GM18858 (cell line): Measurements from ENCODE around the gene TRAPPC12.
"Not testable (repeated sequence)": the region's sequence is repeated elsewhere in the genome, so short reads cannot be mapped to it uniquely, and the experiment has no call there.

ENCODE experiments used
- ATAC-seq: cut with Tn5 transposase; IDR thresholded peaks from one replicate; pipeline ENCODE4 v1.9.1; 2021; ENCODE audit not compliant: unreplicated experiment

Gene TRAPPC12

DNA sequence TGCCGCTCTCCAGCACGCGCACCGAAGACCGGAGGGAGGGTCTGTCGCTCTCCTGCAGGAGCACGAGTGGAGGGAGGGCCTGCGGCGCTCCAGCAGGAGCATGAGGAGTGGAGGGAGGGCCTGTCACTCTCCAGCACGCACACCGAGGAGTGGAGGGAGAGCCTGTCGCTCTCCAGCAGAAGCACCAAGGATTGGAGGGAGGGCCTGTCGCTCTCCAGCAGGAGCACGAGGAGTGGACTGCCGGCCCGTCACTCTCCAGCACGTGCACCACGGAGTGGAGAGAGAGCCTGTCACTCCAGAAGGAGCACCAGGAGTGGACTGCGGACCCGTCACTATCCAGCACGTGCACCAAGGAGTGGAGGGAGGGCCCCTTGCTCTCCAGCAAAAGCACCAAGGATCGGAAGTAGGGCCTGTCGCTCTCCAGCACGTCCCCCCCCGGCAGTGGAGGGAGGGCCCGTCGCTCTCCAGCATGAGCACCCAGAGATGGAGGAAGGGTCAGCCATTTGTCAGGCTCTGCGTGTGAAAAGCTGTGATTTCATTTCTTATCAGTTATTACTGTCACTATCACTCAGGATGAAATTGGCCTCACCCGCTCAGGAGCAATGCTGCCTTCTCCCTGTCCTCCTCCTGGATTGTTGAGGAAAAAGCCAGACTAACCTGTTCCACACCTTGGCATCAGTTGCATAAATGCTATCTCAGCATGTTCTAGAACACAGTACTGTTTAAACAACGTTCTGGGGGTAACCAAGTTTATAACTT lies 103.9 kb downstream of the TRAPPC12 start:
- ATAC-seq = no peak

DNA sequence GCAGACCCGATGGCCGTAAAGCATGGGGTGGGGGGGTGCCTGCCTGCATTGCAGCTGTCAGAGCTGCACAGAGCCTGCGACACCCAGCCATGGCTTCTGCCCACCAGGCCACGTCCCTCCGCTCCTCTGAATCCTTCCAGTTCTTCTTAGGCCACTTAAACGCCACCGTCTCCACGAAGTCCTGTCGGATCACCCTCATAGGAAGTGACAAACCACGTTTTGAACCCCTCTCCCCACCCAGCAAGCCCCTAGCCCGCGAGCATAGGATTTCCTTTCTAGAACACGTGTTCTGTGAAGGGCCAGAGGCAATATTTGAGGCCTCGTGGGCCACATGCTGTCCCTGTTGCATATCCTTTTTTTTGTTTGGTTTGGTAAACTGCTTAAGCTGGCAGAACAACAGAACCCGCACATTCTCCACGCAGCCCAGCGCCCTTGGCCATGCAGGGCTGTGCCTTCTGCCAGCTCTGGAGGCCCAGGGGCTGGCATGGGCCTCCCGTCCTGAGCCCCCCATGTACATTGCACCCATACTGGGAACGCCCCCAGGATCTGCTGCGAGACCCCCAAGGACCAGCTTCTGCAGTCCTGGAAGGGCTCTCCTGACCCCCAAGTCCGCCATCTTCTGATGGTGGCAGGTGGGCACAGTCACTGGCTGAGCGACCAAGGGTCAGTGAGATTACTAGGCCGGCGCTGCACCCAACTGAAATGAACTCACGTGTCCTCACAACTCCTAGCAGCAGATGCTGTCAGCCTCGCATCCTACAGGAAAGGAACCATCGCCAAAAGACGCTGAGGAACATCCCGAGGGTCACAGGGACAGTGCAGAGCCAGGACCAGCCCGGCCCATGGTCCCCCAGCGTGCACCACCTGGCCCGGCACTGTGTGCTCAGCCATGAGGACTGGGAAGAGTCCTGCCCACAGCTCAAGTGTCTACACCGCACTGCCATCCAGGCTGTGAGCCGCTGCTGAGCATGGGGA lies 104.8 kb downstream of the TRAPPC12 start:
- ATAC-seq = no peak

DNA sequence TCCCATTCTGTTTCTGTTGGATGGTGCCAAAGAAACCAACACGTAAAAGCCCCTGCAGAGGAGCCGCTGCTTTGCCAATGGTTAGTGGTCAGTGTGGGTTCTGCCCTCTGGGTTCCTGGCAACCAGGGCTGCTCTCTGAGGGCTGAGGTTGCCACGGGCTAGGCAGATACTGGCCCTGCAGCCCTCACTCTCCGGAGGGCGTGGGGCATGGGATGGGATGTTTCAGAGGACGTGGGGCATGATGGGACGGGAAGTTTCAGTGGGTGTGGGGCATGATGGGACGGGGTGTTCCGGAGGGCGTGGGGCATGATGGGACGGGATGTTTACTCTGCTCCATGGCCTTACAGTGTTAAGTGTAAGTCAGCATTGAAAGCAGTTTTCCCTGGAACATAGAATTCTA lies 105.7 kb downstream of the TRAPPC12 start:
- no peak for ATAC-seq

DNA sequence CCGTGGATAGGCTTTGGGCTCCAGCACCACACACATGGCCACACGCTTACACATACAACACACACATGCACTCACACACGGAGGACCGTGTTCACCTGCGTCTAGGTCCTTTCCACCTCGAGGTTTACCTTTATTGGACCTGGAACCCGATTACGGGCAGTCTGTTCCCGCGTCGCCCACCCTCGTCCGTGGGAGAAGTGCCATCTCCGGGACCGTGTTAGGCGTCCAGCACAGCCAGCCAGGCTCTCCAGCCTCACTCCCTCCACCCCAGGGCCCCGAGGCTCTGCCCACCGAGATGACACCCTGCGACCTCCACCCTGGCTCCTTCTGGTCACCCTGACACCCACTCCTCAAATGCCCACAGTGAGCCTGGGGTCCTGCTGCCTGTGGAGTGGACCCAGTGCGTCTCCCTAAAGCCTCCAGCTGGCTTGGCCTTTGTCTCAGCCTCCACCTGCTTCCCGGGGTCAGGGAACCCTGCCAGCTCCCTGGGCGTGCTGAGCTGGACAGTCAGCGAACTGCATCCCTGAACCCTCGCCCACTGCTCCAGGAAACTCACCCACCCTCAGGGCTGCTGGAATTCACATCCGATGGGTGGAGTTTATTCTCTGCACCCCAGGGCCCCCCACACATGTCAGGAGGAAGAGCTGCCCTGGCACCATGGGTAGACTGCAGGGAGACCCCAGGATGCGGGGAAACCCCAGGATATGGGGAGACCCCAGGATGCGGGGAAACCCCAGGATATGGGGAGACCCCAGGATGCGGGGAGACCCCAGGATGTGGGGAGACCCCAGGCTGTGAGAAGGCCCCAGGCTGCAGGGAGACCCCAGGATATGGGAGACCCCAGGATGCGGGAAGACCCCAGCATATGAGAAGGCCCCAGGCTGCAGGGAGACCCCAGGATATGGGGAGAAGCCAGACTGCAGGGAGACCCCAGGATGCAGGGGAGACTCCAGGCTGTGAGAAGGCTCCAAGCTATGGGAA lies 106.8 kb downstream of the TRAPPC12 start:
- ATAC-seq = no peak

DNA sequence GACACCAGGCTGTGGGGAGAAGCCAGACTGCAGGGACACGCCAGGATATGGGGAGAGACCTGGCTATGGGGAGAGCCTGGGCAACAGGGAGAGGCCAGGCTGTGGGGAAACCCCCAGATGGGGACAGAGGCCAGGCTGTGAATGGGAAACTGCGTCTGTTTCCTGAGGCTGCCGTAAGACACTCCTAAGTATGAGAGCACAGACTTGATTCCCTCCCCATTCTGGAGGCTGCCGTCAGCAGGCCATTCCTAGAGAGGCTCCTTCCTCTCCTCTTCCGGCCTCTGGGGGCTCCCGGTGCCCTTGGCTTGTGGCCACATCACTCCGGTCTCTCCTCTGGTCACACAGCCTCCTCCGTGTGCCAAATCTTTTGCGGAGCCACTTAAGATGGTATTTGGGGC lies 107.5 kb downstream of the TRAPPC12 start:
- ATAC-seq = no peak

DNA sequence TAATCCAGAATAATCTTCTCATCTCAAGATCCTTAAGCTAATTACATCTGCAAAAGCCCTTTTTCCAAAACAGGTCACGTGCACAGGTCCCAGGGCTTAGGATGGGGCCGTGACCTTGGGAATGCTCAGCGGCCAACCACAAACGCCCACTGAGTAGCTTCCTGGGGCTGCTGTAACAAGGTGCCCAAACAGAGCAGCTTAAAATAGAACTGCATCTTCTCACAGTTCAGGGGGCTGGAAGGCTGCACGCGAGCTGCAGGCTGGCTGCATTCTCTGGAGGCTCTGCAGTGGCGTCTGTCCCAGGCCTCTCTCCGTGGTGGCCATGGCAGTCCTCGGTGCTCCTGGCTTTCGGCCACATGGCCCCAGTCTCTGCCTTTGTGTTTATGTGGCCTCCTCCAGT lies 107.9 kb downstream of the TRAPPC12 start:
- ATAC-seq = no peak

DNA sequence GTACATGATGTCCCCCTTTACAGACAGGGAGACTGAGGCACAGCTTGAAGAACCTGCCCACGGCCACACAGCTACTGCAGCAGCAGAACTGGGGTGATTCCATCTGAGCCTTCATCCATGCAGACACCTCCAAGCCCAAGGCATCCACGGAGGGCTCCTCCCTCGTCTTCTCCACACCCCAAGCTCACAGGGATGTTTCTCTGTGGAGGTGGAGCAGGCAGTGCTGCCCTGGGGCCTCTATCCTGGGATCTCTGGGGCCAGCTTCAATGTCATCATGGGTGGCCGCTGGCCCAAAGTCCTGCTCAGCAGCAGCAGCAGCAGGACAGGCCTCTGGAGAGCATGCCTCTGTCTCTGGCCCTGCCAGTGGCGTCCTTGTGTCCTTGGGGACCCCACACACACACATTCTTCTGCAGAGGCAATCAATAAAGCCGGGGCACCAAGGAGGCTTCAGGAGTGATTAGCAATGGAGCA lies 108.6 kb downstream of the TRAPPC12 start:
- no peak for ATAC-seq

DNA sequence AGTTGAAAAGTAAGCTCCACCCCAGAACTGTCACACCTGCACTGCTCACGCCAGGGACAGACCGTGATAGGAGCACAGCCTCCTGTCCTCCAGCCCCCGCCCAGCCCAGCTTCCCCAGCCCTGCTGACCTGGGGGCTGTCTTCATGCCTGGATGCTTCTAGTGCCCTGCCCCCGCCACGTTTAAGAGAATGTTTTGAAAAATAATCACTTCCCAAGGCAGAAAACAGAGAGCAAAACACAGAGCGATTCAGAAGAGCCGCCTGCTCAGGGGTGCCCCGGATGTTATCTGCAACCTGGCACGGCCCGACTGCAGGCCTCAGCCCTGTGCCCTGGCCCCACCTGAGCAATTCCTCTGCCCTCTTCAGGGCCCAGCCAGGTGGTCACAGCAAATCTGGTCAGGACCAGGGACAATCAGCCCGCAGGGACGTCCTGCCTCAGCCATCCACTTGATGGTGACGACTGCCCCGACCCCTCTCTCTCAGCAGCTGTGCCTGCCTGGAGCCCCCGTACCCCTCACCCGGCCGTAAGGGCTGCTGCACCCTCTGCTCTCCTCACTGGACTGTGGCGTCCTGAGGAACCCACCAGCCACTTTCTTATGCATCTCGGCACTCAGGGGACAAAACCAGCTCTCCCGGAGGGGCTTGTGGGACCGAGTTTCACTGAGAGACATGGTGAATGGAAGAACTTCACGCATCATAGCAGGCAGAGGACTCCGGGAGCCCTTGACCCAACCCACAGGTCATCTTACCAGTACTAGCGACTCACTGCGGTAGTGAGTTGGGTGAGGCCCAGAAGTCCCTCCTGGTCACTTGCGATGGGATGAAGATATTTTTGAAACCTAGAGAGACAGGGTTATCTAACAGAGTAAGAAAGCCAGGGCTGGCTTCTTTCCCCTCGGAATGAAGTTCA lies 109.6 kb downstream of the TRAPPC12 start:
- ATAC-seq = no peak

DNA sequence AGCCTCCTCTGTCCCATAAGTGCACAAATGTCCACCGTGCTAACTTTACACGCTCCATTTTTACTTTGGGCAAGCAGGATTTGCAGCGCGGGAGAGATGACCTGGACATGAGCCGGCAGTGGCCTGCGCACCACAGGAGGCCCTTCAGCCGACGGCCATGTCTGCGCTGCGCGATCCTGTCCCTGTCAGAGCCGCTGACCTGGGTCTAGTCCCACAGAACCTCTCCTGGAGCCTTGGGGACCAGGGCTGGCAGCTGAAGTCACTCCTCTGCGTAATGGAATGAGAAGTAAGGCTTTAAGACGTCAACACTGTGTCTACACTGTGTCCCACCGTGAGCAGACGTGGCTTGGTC lies 110.2 kb downstream of the TRAPPC12 start:
- no peak for ATAC-seq

DNA sequence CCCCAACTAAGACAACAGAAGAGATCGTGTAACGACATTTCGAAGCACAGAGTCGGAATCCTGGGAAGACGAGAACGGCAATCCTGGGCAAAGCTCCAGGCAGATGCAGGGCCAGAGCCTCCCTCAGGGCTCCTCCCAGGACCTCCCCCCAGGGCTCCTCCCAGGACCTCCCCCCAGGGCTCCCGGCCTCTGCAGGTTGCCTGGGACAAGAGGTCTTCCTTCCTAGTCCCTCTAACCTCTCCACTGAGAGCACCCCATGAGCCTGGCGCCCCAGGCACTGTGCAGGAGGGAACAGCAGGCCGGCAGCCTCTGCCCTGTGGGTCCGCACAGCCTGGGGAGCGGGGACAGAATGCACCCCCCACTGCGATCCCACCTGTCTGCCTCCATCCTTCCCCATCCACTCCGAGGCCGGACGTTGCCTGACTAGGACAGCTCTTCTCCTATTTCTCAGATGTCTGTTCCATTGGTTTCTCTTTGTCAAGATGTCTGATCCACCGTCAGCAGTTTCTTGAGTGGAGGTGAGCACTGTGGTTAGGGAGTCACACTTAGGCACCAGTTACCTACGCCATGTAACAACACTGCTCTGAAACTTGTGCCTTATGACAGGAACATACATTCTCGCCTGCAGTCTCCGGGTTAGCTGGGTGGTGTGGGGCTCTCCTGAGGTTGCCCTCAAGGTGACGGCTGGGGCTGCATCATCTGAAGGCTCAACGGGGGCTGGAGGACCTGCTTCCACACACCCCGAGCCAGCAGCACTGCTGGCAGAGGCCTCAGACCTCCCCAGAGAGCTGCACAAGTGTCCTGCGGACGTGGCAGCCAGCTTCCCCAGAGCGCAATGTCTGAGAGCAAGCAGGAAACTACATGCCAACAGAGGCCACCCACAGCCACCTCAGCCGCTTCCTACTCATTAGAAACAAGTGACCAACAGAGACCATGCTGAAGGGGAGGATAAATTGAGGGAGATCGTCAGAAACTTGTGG lies 111.0 kb downstream of the TRAPPC12 start:
- no peak for ATAC-seq

DNA sequence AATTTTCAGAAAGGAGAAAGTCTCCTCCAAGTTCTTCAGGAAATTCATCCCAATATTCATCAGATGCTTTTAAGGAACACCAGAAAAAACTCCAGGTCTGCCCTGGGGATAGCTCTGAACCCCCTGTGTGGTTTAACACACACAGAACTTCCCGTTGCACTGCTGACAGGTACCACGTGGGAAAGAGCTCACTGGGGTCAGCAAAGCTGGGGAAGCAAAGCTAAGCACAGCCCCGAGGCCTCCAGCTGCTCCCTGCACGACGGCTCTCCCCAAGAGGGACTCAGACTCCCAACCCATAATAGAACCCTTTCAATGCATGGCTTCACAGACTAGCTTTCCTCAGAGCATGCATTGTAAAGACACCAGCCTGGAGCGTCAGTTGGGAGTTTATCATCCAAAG lies 111.8 kb downstream of the TRAPPC12 start:
- no peak for ATAC-seq

DNA sequence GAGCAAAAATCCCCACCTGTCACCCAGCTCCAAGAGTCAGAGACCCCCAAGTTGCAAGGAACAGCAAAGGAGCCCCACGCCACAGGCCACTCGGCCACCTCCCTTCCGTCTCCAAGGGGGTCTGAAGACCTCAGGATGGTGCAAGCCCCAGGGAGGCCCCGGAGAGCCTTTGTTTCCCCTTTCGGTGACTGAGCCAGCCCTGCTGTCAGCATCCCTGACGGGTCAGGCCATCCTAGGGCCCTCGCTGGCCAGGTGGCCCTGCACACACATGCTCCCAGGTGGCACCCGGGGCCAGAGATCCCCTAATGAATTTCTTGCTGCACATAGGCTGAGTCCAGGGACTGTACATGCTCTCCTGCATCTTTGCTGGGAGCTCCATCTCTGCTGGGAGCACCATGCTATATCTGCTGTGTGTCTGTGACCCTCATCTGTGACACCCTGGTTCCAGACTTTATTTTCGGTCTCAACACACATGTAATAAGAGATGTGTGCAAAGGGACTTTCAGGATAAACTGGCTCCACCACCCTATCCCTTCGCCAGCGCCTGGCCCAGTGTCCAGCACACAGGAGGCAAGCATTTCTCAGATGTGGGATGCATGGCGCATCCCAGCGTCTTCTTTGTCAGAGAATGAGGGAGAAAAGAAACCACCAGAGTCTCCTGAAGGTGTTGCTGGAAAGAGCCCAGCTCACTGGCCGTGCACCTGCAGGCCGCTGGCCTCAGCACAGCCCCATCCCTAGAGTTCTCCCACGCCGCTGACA lies 112.4 kb downstream of the TRAPPC12 start:
- ATAC-seq = no peak

DNA sequence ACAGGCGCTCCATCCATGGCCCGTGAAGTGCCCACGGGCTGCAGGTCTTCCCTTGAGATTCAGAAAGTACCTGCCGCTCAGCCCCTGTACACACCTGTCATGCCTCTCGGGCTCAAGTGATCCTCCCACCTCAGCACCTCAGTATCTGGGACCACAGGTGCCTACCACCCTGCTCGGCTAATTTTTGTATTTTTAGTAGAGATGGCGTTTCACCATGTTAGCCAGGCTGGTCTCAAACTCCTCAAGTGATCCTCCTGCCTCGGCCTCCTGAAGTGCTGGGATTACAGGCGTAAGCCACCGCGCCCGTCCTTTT lies 112.9 kb downstream of the TRAPPC12 start:
- not testable (repeated sequence) for ATAC-seq

DNA sequence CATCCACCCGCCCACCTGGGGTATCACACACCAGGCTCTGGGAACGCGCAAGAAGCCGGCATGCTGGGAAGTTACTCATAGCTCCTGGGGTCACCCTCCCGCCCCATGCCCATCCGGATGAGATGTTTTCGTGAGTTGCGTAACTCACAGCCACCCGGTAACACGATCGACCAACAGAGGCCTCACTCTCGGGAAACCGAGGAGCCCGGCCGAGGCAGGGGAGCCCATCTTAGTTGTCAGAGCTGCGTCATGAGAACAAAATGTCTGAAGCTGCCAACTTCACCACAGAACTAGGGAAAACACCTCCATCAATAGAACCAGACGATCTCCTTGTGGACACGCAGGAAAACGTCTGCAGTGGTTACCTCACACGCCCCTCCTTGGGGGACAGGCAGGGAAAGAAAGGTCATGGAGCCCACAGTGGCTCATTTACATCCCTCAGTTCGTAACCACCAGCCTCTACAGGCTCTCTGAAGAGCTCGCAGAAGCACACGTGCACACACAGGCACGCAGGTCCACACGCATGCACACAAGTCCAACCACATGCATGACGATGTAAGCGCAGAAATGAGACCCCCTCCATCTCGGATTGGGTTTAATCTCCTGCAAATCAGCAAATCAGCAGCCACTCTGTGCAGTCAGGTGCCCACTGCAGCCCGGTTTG lies 113.6 kb downstream of the TRAPPC12 start:
- ATAC-seq = no peak

DNA sequence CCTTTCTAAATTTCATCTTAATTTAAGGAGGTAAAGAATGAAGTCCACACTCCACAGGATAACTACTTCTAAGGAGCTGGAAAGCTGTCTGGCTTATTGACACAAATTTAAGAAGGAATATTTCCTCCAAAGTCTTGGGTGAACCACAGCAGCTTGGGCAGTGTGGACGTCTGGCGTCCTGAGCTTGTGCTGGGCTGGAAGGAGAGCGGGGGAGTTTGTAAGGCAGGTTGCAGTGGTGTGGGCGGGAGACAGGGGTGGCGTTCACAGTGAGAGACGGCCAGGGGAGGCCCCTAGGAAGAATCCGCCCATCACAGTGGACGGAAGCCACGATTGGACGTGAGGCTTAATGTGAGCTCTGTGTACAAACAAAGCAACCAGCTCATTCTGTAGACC lies 114.1 kb downstream of the TRAPPC12 start:
- no peak for ATAC-seq

DNA sequence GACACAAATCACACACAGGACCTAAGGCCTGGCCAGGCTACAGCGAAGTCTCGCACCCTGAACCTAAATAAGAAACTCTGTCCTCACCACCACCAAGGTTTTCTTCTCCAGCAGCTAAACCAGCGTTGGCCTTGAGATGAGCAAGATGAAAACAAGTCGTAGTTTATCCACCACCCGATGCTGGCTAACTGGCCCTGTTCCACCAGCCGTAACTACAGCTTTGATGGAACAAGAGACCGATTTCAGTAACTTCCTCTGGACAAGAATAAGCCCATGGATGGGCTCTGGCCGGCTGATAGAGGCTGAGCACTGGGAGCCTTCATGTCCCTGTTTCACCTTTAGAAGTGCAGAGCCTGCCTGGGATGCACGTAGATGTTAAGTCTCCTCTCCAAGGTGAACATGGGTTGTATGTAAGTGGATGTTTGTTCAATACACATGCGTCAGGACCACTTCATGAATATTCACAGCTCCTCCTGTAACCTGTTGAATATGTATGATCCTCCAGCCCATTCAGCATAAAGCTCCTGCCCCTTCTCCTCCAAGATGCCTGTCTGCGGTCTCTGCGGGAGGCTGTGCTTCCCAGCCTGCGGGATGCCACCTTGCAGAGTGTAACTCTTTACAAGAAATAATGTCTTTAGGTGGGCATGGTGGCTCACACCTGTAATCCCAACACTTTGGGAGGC lies 115.6 kb downstream of the TRAPPC12 start:
- no peak for ATAC-seq

DNA sequence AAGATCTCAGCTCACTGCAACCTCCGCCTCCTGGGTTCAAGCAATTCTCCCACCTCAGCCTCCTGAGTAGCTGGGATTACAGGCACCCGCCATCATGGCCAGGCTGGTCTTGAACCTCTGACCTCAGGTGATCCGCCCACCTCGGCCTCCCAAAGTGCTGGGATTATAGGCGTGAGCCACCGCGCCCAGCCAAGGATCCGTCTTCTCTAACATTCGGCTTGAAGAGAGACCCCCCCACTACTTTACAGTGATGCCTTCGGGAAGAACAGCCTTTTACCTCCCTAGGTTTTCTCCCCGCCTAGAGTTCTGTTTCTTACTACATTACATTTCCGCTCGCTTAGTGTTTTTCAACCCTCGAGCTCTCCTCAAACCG lies 117.2 kb downstream of the TRAPPC12 start:
- not testable (repeated sequence) for ATAC-seq
